HG02981 (cell line): Measurements from ENCODE around the gene TMEM253.

Experiments used
- ATAC-seq: cut with Tn5 transposase; IDR thresholded peaks from one replicate; pipeline ENCODE4 v1.9.1; 2021; ENCODE audit warnings: mild to moderate bottlenecking, moderate library complexity; ENCODE audit not compliant: unreplicated experiment

TMEM253 gene

GRCh38 chr14:21089877-21090193 is 11.0 kb upstream of the TMEM253 start:
- ATAC-seq = no peak

- no peak for ATAC-seq
Measured at GRCh38 chr14:21090194-21090939, 10.5 kb upstream of the TMEM253 start.

GRCh38 chr14:21090940-21091663 is 9.8 kb upstream of the TMEM253 start:
- no peak for ATAC-seq

GRCh38 chr14:21091821-21092272 is 9.0 kb upstream of the TMEM253 start:
- no peak for ATAC-seq

GRCh38 chr14:21092273-21093011 is 8.4 kb upstream of the TMEM253 start:
- ATAC-seq = peak; percentile 69

GRCh38 chr14:21093018-21093417 is 7.8 kb upstream of the TMEM253 start:
- ATAC-seq = no peak

GRCh38 chr14:21093769-21094681 is 6.8 kb upstream of the TMEM253 start:
- no peak for ATAC-seq

GRCh38 chr14:21095430-21096205 is 5.2 kb upstream of the TMEM253 start:
- no peak for ATAC-seq

GRCh38 chr14:21096438-21096837 is 4.4 kb upstream of the TMEM253 start:
- ATAC-seq = no peak

GRCh38 chr14:21096978-21097635 is 3.8 kb upstream of the TMEM253 start:
- ATAC-seq = no peak

GRCh38 chr14:21097636-21098075 is 3.2 kb upstream of the TMEM253 start:
- no peak for ATAC-seq

GRCh38 chr14:21098076-21098891 is 2.6 kb upstream of the TMEM253 start, which contains the start of gene ZNF219:
Gene ZNF219, minus strand, starts transcription at chr14:21098655. Its CDS starts 5,064 bp downstream, at chr14:21093591.
- no peak for ATAC-seq

- ATAC-seq = no peak
Measured at GRCh38 chr14:21098892-21099595, 1.8 kb upstream of the TMEM253 start.

GRCh38 chr14:21099596-21099985 is 1.3 kb upstream of the TMEM253 start:
- ATAC-seq = no peak

GRCh38 chr14:21101802-21102413 is 1.0 kb downstream of the TMEM253 start:
- no peak for ATAC-seq

GRCh38 chr14:21102521-21103410 is 1.9 kb downstream of the TMEM253 start:
- ATAC-seq = no peak

- no peak for ATAC-seq
Measured at GRCh38 chr14:21103411-21103709, 2.5 kb downstream of the TMEM253 start.
